ENCODE data around the gene ZNF362. TPM values are rescaled to one million over a fixed set of nuclear protein-coding genes. Genes with fewer than 3 reads are reported as not detected.

Gene ZNF362
- total RNA-seq, 1 experiment from 2014 or later, result 26.9 TPM

DNA sequence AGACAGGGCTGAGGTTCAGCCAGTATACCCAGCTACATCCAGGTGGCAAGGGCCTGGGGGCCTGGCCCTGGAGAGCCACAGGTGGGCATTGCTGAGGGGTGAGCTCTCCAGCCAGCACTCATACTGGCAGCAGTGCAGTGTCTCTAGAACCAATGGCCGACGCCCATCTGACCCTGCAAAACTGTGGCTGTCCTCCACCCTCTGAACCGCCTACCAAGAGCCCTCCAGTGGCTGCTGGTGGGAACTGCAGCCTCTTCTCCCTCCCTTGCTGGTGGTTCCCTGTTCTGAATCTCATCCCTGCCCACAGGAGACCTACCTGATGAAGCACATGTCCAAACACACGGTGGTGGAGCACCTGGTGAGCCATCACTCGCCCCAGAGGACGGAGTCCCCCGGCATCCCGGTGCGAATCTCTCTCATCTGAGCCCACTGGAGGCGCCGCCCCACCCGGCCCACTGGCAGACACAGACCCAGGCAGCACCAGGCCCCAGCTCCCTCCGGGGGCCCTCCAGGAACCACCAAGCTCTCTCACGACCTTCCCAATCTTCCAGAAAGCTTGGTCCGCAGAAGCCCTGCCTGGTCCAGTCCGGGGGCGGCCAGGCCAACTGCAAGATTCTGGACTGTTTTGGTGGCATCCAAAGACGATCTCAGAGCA lies 42.5 kb downstream of the ZNF362 start:
- ChIA-PET POLR2A (no interaction called here), CTCF (interaction anchor here (1.0 kb wide), 1 partner anchor 171 kb away, joined by 3 read pairs; no protein-coding TSS in a partner anchor)
- no peaks in the 10 kb centered on the region for H3K4me1 ChIP-seq
- no peaks in the 10 kb centered on the region for H3K36me3 ChIP-seq (ENCODE audit: control insufficient read depth, insufficient read depth, low read length)
- peak; percentile 68 to 69 for DNase-seq
- no peaks in the 10 kb centered on the region for H3K27me3 ChIP-seq (replicated peaks; ENCODE audit: control insufficient read depth, insufficient read depth, low read length)
- no TSS peak for BruUV-seq (replicated peaks)
- H3K27me3 Mint-ChIP-seq (ENCODE audit: insufficient read depth, unreplicated experiment), result no peaks in the 10 kb centered on the region
- H3K4me3 Mint-ChIP-seq (ENCODE audit: unreplicated experiment), result no peak overlapping the region
- no peaks in the 10 kb centered on the region for H3K9me3 ChIP-seq
- intact Hi-C loops (cut with micrococcal nuclease; ENCODE audit: unreplicated experiment), result loop anchor here (1.0 to 5.0 kb wide), 3 partner anchors 39 to 159 kb away; no protein-coding TSS in a partner anchor
- no peak overlapping the region for H3K27ac Mint-ChIP-seq (ENCODE audit: unreplicated experiment)
- H3K4me3 ChIP-seq (ENCODE audit: low read depth, low read length), result no peak overlapping the region
- no peaks in the 10 kb centered on the region for H3K9me3 Mint-ChIP-seq (ENCODE audit: unreplicated experiment)
- peak; percentile 58 to 60 for TF ChIP-seq CTCF (IDR thresholded peaks at IDR 0.05; ENCODE audit: insufficient read depth in 1 of 2, low read depth in 1 of 2, low read length in 1 of 2, severe bottlenecking in 1 of 2, unreplicated experiment in 1 of 2)
- no peaks in the 10 kb centered on the region for H3K4me1 Mint-ChIP-seq (ENCODE audit: low read depth, unreplicated experiment)
- H3K36me3 Mint-ChIP-seq (ENCODE audit: insufficient read depth, unreplicated experiment), result peaks cover 45% of the 10 kb centered on the region

- Mint-ChIP-seq H3K9me3 (ENCODE audit: unreplicated experiment) (no peaks in the 10 kb centered on the region), H3K27me3 (ENCODE audit: insufficient read depth, unreplicated experiment) (no peaks in the 10 kb centered on the region), H3K4me3 (ENCODE audit: unreplicated experiment) (no peak overlapping the region), H3K36me3 (ENCODE audit: insufficient read depth, unreplicated experiment) (peaks cover 45% of the 10 kb centered on the region), H3K27ac (ENCODE audit: unreplicated experiment) (no peak overlapping the region), H3K4me1 (ENCODE audit: low read depth, unreplicated experiment) (no peaks in the 10 kb centered on the region)
- intact Hi-C loops (cut with micrococcal nuclease; ENCODE audit: unreplicated experiment), result loop anchor here (5.0 kb wide), 2 partner anchors 38 to 158 kb away; no protein-coding TSS in a partner anchor
- no peak for DNase-seq
- Histone ChIP-seq H3K4me3 (ENCODE audit: low read depth, low read length) (no peak overlapping the region), H3K4me1 (no peaks in the 10 kb centered on the region), H3K36me3 (ENCODE audit: control insufficient read depth, insufficient read depth, low read length) (no peaks in the 10 kb centered on the region), H3K9me3 (no peaks in the 10 kb centered on the region), H3K27me3 (replicated peaks; ENCODE audit: control insufficient read depth, insufficient read depth, low read length) (no peaks in the 10 kb centered on the region)
- ChIA-PET POLR2A (no interaction called here), CTCF (no interaction called here)
- no peak for TF ChIP-seq CTCF (IDR thresholded peaks at IDR 0.05; ENCODE audit: insufficient read depth in 1 of 2, low read depth in 1 of 2, low read length in 1 of 2, severe bottlenecking in 1 of 2, unreplicated experiment in 1 of 2)
- BruUV-seq (replicated peaks), result no TSS peak
Measured at GRCh38 chr1:33299461-33300155, 43.3 kb downstream of the ZNF362 start.

- Histone ChIP-seq H3K9me3 (no peaks in the 10 kb centered on the region), H3K36me3 (ENCODE audit: control insufficient read depth, insufficient read depth, low read length) (no peaks in the 10 kb centered on the region), H3K27me3 (replicated peaks; ENCODE audit: control insufficient read depth, insufficient read depth, low read length) (no peaks in the 10 kb centered on the region), H3K4me3 (ENCODE audit: low read depth, low read length) (no peak overlapping the region), H3K4me1 (no peaks in the 10 kb centered on the region)
- Mint-ChIP-seq H3K9me3 (ENCODE audit: unreplicated experiment) (no peaks in the 10 kb centered on the region), H3K4me1 (ENCODE audit: low read depth, unreplicated experiment) (no peaks in the 10 kb centered on the region), H3K27me3 (ENCODE audit: insufficient read depth, unreplicated experiment) (no peaks in the 10 kb centered on the region), H3K27ac (ENCODE audit: unreplicated experiment) (no peak overlapping the region), H3K4me3 (ENCODE audit: unreplicated experiment) (no peak overlapping the region), H3K36me3 (ENCODE audit: insufficient read depth, unreplicated experiment) (peaks cover 40% of the 10 kb centered on the region)
- ChIA-PET CTCF (no interaction called here), POLR2A (no interaction called here)
- DNase-seq, result no peak
- intact Hi-C loops (cut with micrococcal nuclease; ENCODE audit: unreplicated experiment), result no loop called here
- no TSS peak for BruUV-seq (replicated peaks)
- TF ChIP-seq CTCF (IDR thresholded peaks at IDR 0.05; ENCODE audit: insufficient read depth in 1 of 2, low read depth in 1 of 2, low read length in 1 of 2, severe bottlenecking in 1 of 2, unreplicated experiment in 1 of 2), result no peak
Measured at GRCh38 chr1:33300673-33301072, 44.4 kb downstream of the ZNF362 start.

All from Caco-2 (cell line).